Stomach (tissue), 9 donors: ENCODE results near the gene SRPRB. TPM values are rescaled to one million over a fixed set of nuclear protein-coding genes. Genes with fewer than 3 reads are reported as not detected.
"Not testable (repeated sequence)": the region's sequence is repeated elsewhere in the genome, so short reads cannot be mapped to it uniquely, and the experiment has no call there.

Experiments used
- DNase-seq, 2 donors: peaks; one replicate each; pipeline versions ENCODE4 v3.0.0 to v3.0.0-alpha.2; 2013 to 2019
- H3K27ac ChIP-seq, 5 donors: fragments of 200-600 bp in 4 of 5; sonication (generic) in 4 of 5; one replicate each; pipeline ENCODE4 v1.5.1; 2013 to 2019; ENCODE audit warnings: mild to moderate bottlenecking in 1 of 5, moderate library complexity in 1 of 5
- H3K27me3 ChIP-seq, 3 donors: fragments of 200-600 bp; sonication (generic); one replicate each; pipeline ENCODE4 v1.5.1; 2017 to 2019; ENCODE audit warnings: mixed run types in 1 of 3
- H3K36me3 ChIP-seq, 4 donors: fragments of 200-600 bp; sonication (generic); 1 replicate in 3 of 4; 2 replicates in 1 of 4; pipeline ENCODE4 v1.5.1; 2016 to 2019
- H3K4me1 ChIP-seq, 4 donors: fragments of 200-600 bp; sonication (generic); one replicate each; pipeline ENCODE4 v1.5.1; 2016 to 2019
- H3K4me3 ChIP-seq, 4 donors: fragments of 200-600 bp; sonication (generic) in 3 of 4; one replicate each; pipeline ENCODE4 v1.5.1; 2016 to 2019; ENCODE audit warnings: mild to moderate bottlenecking in 1 of 4
- H3K9me3 ChIP-seq, 4 donors: fragments of 200-600 bp; sonication (generic); one replicate each; pipeline ENCODE4 v1.5.1; 2016 to 2019
- CTCF ChIP-seq, 7 experiments: fragments of 450-650 bp in 4 of 7; fragments of 200-600 bp in 3 of 7; sonication (generic) in 3 of 7; IDR thresholded peaks; one replicate each; pipeline ENCODE4 v1.5.1; 2016 to 2019; ENCODE audit warnings: antibody characterized with exemption in 7 of 7, control low read depth in 2 of 7, mild to moderate bottlenecking in 1 of 7
- EP300 ChIP-seq: sonication (generic); formaldehyde crosslinking; IDR thresholded peaks from one replicate; pipeline ENCODE4 v1.6.1; 2017; ENCODE audit warnings: antibody characterized with exemption
- POLR2A ChIP-seq, 4 donors: fragments of 450-650 bp; IDR thresholded peaks; one replicate each; pipeline ENCODE4 v1.6.1; 2016; ENCODE audit warnings: antibody characterized with exemption in 4 of 4, control low read depth in 2 of 4, mild to moderate bottlenecking in 1 of 4, moderate library complexity in 1 of 4
- POLR2AphosphoS5 ChIP-seq, 3 donors: sonication (generic); formaldehyde crosslinking; IDR thresholded peaks; one replicate each; pipeline ENCODE4 v1.6.1; 2016; ENCODE audit warnings: antibody characterized with exemption in 3 of 3
- WGBS, 5 donors: extraction: QIAGEN DNeasy Blood & Tissue Kit in 3 of 5; methylation state at CpG; one replicate each; pipeline versions ENCODE4 v1.1.5 to v1.1.7; 2013 to 2018; 5-methylcytosine and 5-hydroxymethylcytosine counted together
- intact Hi-C: fragments of 100-400 bp; cut with DNase I; formaldehyde crosslinking; loops from one replicate; pipeline ENCODE4 v1.15.1; 2023; ENCODE audit warnings: low total_unique reads
- polyA plus RNA-seq, 3 donors: library from polyadenylated mRNA; stranded (reverse); fragments of 200-250 nt; gene quantifications; one replicate each; pipeline ENCODE4 v1.2.3, GENCODE V29; 2013
- total RNA-seq, 5 donors: library from RNA; depleted of rRNA; stranded (reverse); fragments of >200 nt; gene quantifications; one replicate each; pipeline versions ENCODE4 v1.1.0 to v1.2.3, GENCODE V29; 2014 to 2016
- donor health status: healthy with polysubstance abuse.
- donor health status: Bipolar disorder and iron deficiency.
- donor health status: healthy.

SRPRB gene
- total and polyA plus RNA-seq, 8 donors, result 5.3 to 54.9 (median 18.2) TPM

GRCh38 chr3:133775835-133776234, 29.8 kb upstream of the SRPRB start:
- TF ChIP-seq CTCF (IDR thresholded peaks at IDR 0.05), result no peak
- no peak for TF ChIP-seq EP300
- TF ChIP-seq POLR2A (IDR thresholded peaks at IDR 0.05), result no peak
- TF ChIP-seq POLR2AphosphoS5 (IDR thresholded peaks at IDR 0.05), result no peak
- H3K27me3 ChIP-seq, result no peaks in the 10 kb centered on the region
- H3K36me3 ChIP-seq, result no peaks in the 10 kb centered on the region
- no peak overlapping the region for H3K27ac ChIP-seq
- WGBS, 5 donors, result 93 to 98% (median 96%) methylated on average over 5 of the region's 5 CpGs
- no peaks in the 10 kb centered on the region for H3K4me1 ChIP-seq
- no peak for DNase-seq
- intact Hi-C loops, result no loop called here
- no peak overlapping the region for H3K4me3 ChIP-seq
- no peaks in the 10 kb centered on the region for H3K9me3 ChIP-seq

GRCh38 chr3:133776794-133777438, 28.7 kb upstream of the SRPRB start:
- Histone ChIP-seq H3K27me3 (no peaks in the 10 kb centered on the region), H3K36me3 (no peaks in the 10 kb centered on the region), H3K27ac (no peak overlapping the region), H3K4me3 (no peak overlapping the region), H3K4me1 (no peaks in the 10 kb centered on the region), H3K9me3 (no peaks in the 10 kb centered on the region)
- no peak for DNase-seq
- TF ChIP-seq EP300 (no peak), POLR2A (IDR thresholded peaks at IDR 0.05) (no peak), POLR2AphosphoS5 (IDR thresholded peaks at IDR 0.05) (no peak), CTCF (IDR thresholded peaks at IDR 0.05) (no peak)
- intact Hi-C loops, result no loop called here
- 91 to 95% (median 94%) methylated on average over 7 of the region's 7 CpGs for WGBS, 5 donors

GRCh38 chr3:133777807-133778568, 27.6 kb upstream of the SRPRB start:
- H3K9me3 ChIP-seq, result no peaks in the 10 kb centered on the region
- H3K36me3 ChIP-seq, result no peaks in the 10 kb centered on the region
- H3K4me1 ChIP-seq, result no peaks in the 10 kb centered on the region
- H3K27ac ChIP-seq, result no peak overlapping the region
- no peak for DNase-seq
- intact Hi-C loops, result no loop called here
- TF ChIP-seq EP300 (no peak), POLR2A (IDR thresholded peaks at IDR 0.05) (no peak), POLR2AphosphoS5 (IDR thresholded peaks at IDR 0.05) (no peak), CTCF (IDR thresholded peaks at IDR 0.05) (no peak)
- H3K4me3 ChIP-seq, result no peak overlapping the region
- H3K27me3 ChIP-seq, result no peaks in the 10 kb centered on the region
- WGBS, 5 donors, result 50 to 66% (median 60%) methylated on average over 8 of the region's 8 CpGs

- Histone ChIP-seq H3K36me3 (no peaks in the 10 kb centered on the region), H3K4me3 (no peak overlapping the region), H3K9me3 (peaks cover 0 to 4% (median 0%) of the 10 kb centered on the region in 4 donors), H3K27ac (no peak overlapping the region), H3K4me1 (no peaks in the 10 kb centered on the region), H3K27me3 (peaks cover 0 to 6% (median 4%) of the 10 kb centered on the region in 3 donors)
- DNase-seq, result no peak
- intact Hi-C loops, result no loop called here
- WGBS, 5 donors, result 42 to 76% (median 52%) methylated on average over 4 of the region's 4 CpGs
- TF ChIP-seq EP300 (no peak), CTCF (IDR thresholded peaks at IDR 0.05) (no peak), POLR2A (IDR thresholded peaks at IDR 0.05) (no peak), POLR2AphosphoS5 (IDR thresholded peaks at IDR 0.05) (no peak)
These were observed 25.9 kb upstream of the SRPRB start for GRCh38 chr3:133779626-133780203.

- DNase-seq, H3K4me1 ChIP-seq, H3K9me3 ChIP-seq, H3K36me3 ChIP-seq, H3K27ac ChIP-seq, intact Hi-C loops, H3K4me3 ChIP-seq, H3K27me3 ChIP-seq: not testable (repeated sequence)
- 81 to 91% (median 86%) methylated on average over 6 of the region's 6 CpGs for WGBS, 5 donors
These were observed 24.9 kb upstream of the SRPRB start for GRCh38 chr3:133780756-133781155.
